DMS114 treated with DMSO at 0.1 percent for 48 hours (cell line): ENCODE measurements around the gene RNASEH2A.
"Not testable (repeated sequence)": the region's sequence is repeated elsewhere in the genome, so short reads cannot be mapped to it uniquely, and the experiment has no call there.

Source experiments
- DNase-seq: peaks from one replicate; lab custom pipeline; 2025; ENCODE audit not compliant: unreplicated experiment; lab: John Stamatoyannopoulos, UW

The RNASEH2A gene

GRCh38 chr19:12793290-12794195 is 12.8 kb upstream of the RNASEH2A start:
- peak; percentile 59 for DNase-seq

GRCh38 chr19:12794196-12794941 is 12.0 kb upstream of the RNASEH2A start:
- DNase-seq: no peak

- DNase-seq: no peak
Observed at GRCh38 chr19:12794971-12795381, 11.4 kb upstream of the RNASEH2A start.

- DNase-seq: peak; percentile 64
Observed at GRCh38 chr19:12796146-12797071, 10.0 kb upstream of the RNASEH2A start.

- no peak for DNase-seq
Observed at GRCh38 chr19:12797141-12797587, 9.2 kb upstream of the RNASEH2A start.

- not testable (repeated sequence) for DNase-seq
Observed at GRCh38 chr19:12797607-12798006, 8.8 kb upstream of the RNASEH2A start.

- no peak for DNase-seq
Observed at GRCh38 chr19:12799742-12800465, 6.5 kb upstream of the RNASEH2A start.

- DNase-seq: no peak
Observed at GRCh38 chr19:12800466-12800770, 6.0 kb upstream of the RNASEH2A start.

- DNase-seq: no peak
Observed at GRCh38 chr19:12800923-12801465, 5.4 kb upstream of the RNASEH2A start.

- DNase-seq: no peak
Observed at GRCh38 chr19:12801466-12802266, 4.7 kb upstream of the RNASEH2A start, which contains the start of the genes PRDX2 and THSD8. Gene PRDX2 (minus strand): TSS chr19:12801800. CDS start chr19:12801261, 539 bp downstream. Gene THSD8 (plus strand): TSS chr19:12802069. CDS start chr19:12802072, 3 bp downstream.

- DNase-seq: no peak
Observed at GRCh38 chr19:12802267-12803106, 3.9 kb upstream of the RNASEH2A start.

- DNase-seq: no peak
Observed at GRCh38 chr19:12804051-12804450, 2.3 kb upstream of the RNASEH2A start.

GRCh38 chr19:12815088-12815487 is 8.7 kb downstream of the RNASEH2A start:
- no peak for DNase-seq

- not testable (repeated sequence) for DNase-seq
Observed at GRCh38 chr19:12817188-12817587, 10.8 kb downstream of the RNASEH2A start.

- not testable (repeated sequence) for DNase-seq
Observed at GRCh38 chr19:12817810-12818209, 11.4 kb downstream of the RNASEH2A start.

GRCh38 chr19:12821761-12822160 is 15.4 kb downstream of the RNASEH2A start:
- no peak for DNase-seq

- no peak for DNase-seq
Observed at GRCh38 chr19:12825254-12826131, 19.1 kb downstream of the RNASEH2A start.
